Measurements from ENCODE around the gene IL36G.

The IL36G gene

DNA sequence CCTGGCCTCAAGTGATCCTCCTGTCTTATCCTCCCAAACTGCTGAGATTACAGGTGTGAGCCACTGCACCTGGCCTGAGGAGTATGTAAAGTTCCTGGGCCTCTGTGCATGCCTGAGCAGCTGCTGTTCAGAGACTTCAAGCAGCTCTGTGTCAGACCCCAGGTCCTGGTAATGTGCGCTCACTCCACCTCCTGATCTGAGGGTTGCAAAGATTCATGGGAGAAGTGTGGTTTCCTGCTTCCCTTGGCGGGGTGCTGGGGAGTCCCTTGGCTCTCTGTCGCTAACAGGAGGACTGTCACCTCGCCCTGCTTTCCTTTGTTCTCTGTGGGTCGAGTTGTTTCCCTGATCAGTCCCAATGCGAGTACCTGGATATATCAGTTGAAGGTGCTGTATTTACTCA is 18.8 kb downstream of the IL36G start:
- peak; percentile 48 for ATAC-seq
- H3K36me3 Mint-ChIP-seq = peaks cover 12% of the 10 kb centered on the region
- peaks cover 22% of the 10 kb centered on the region for H3K9me3 Mint-ChIP-seq
- peaks cover 8% of the 10 kb centered on the region for H3K4me1 Mint-ChIP-seq
- no peak overlapping the region for H3K27ac Mint-ChIP-seq
- H3K27me3 Mint-ChIP-seq = peaks cover 43% of the 10 kb centered on the region
- no peak overlapping the region for H3K4me3 Mint-ChIP-seq

DNA sequence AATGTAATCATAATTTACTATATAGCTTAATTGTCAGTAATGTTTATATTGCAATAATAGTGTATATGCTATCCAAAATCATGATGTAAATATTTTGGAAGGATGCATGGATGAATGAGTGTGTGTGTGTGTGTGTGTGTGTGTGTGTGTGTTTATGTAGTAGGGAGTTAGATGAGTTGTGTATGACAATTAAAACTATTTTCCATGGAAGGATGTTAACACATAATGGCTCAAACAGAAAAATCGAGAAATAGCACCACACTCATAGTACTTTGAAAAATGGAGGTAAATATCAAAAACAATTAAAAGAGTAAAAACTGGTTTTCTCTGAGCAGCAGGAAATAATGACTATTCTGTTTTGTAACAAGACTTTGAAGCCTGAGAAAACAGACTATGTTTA is 19.3 kb downstream of the IL36G start:
- no peak for ATAC-seq
- peaks cover 22% of the 10 kb centered on the region for H3K9me3 Mint-ChIP-seq

DNA sequence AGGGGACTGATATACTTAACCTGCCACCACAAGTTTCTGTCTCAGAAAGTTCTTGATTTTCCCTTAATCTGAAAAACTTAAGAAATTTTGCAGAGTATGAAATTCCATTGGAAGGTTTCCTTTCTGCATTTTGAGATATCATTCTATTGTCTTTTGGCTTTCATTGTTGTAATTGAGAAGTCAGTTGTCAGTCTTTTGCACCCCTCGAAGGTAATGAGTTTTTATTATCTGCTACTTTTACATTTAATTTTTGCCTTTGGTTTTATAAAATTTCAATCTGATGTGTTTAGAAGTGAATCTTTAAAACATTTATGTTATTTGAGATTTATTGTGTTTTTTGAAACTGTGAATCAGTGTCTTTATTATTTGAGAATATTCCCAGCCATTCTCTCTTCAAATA is 22.6 kb downstream of the IL36G start:
- Mint-ChIP-seq H3K4me1 (peaks cover 8% of the 10 kb centered on the region), H3K4me3 (no peak overlapping the region), H3K9me3 (peaks cover 15% of the 10 kb centered on the region), H3K36me3 (peaks cover 6% of the 10 kb centered on the region), H3K27ac (no peak overlapping the region), H3K27me3 (peaks cover 52% of the 10 kb centered on the region)
- no peak for ATAC-seq

More for the DNA sequence above, 19.3 kb downstream of the IL36G start:
- no peak overlapping the region for H3K4me3 Mint-ChIP-seq
- H3K27ac Mint-ChIP-seq = no peak overlapping the region
- H3K36me3 Mint-ChIP-seq = peaks cover 8% of the 10 kb centered on the region
- peaks cover 8% of the 10 kb centered on the region for H3K4me1 Mint-ChIP-seq
- H3K27me3 Mint-ChIP-seq = peaks cover 47% of the 10 kb centered on the region

DNA sequence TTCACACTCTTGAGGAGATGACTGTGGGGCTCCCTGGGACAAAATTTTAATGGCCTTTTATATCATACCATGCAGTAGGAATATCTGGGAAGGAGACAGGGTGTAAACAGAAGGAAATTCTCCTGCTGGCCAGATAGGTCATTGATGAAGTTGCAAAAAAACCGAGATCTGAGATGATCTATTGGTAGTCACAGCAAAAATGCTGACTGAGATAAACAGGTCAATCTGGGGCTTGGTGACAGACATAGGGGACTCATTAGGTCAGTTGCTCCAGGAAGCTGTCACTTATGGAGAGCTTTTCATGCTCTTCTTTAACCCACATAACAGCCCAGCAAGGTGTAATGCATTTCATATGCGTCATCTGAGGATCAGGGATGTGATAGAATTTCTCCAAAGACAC is 24.9 kb downstream of the IL36G start:
- H3K4me3 Mint-ChIP-seq = no peak overlapping the region
- ATAC-seq = no peak
- peaks cover 15% of the 10 kb centered on the region for H3K9me3 Mint-ChIP-seq
- H3K27ac Mint-ChIP-seq = no peak overlapping the region
- H3K4me1 Mint-ChIP-seq = no peaks in the 10 kb centered on the region
- peaks cover 56% of the 10 kb centered on the region for H3K27me3 Mint-ChIP-seq
- H3K36me3 Mint-ChIP-seq = peaks cover 6% of the 10 kb centered on the region

DNA sequence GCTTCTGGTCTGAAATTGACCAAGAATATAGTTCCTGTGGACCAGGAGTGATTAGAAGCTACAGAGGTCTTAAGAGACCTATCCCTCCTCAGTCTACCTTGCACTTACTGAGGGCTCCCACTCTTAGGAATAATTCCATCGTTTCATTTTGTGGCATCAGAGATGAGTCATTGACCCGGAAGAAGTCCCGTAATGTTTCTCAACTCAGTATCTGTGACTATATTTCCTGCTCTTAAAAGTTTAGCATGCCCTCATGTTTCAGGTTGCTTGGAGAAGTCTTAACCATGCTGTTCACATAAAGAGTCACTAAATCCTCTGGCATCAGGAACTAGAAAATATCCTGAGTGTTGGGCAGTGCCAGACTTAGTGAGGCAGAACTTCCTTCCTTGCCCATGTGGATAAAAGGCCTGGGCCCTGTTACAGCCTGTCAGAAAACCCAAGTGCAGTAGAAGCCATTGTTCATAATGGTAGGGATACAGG is 27.3 kb downstream of the IL36G start, which contains the start of gene IL36A:
IL36A (plus strand) TSS at position 430 of the 480 bp plus-strand sequence. CDS start 413 bp downstream, outside the sequence.
- Mint-ChIP-seq H3K36me3 (no peaks in the 10 kb centered on the region), H3K4me3 (no peak within 1 kb of the TSS), H3K4me1 (no peaks in the 10 kb centered on the region), H3K27me3 (peaks cover 48% of the 10 kb centered on the region), H3K27ac (no peak within 1 kb of the TSS), H3K9me3 (peaks cover 12% of the 10 kb centered on the region)
- ATAC-seq = no peak

DNA sequence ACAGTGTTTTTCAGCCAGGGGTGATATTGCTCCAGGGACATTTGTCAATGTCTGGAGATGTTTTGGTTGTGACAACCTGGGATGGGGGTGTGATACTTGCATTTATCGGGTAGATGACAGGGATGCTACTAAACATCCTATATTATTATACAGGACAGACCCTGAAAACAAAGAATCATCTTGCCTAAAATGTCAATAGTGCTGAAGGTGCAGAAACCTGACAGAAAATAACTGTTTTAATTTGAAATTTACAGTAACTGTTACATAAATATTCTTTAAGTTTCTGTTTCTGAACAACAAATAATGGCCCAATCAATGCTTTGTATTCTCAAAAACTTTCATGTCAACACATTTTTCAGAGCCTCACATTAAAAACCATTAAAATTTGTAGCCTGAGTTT is 29.4 kb downstream of the IL36G start:
- Mint-ChIP-seq H3K27ac (no peak overlapping the region), H3K4me3 (no peak overlapping the region), H3K4me1 (no peaks in the 10 kb centered on the region), H3K36me3 (no peaks in the 10 kb centered on the region), H3K9me3 (no peaks in the 10 kb centered on the region), H3K27me3 (peaks cover 49% of the 10 kb centered on the region)
- ATAC-seq = no peak

DNA sequence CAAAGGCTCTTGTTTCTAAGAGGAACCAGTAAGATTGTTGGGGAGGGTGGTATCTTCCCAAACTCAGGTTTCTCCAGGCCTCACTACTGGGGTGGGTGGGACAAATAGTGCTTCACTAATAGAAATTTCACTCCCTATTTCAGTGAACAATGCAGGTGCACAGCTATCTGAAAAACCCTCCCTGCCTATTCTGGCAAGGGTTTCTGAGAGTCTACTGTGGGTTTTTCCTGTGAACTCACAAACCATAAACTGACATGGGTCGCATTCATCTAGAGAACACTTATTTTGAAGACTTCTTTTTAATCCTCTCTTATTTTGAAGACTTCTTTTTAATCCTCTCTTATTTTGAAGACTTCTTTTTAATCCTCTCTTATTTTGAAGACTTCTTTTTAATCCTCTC is 31.8 kb downstream of the IL36G start:
- no peak overlapping the region for H3K4me3 Mint-ChIP-seq
- H3K27me3 Mint-ChIP-seq = peaks cover 60% of the 10 kb centered on the region
- H3K9me3 Mint-ChIP-seq = no peaks in the 10 kb centered on the region
- no peaks in the 10 kb centered on the region for H3K36me3 Mint-ChIP-seq
- no peak for ATAC-seq
- H3K27ac Mint-ChIP-seq = no peak overlapping the region
- no peaks in the 10 kb centered on the region for H3K4me1 Mint-ChIP-seq

DNA sequence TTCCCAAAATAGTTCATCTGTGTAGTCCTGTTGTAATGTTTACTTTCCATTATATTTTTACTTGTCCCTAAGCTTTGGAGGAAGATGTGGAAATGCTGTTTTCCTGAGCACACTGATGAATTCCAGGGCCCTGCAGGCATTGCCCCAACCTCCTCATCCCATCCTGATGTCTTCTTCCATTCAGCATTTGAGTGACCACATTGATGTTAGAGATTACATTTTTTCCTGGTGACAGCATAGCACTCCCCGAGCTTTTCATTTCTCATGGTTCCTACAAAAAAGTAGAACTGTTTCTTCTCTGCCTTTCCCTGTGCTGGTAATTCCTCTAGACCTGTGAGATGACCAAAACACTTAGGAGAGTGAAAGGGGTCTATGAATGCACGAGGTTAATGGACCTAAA is 32.3 kb downstream of the IL36G start:
- no peaks in the 10 kb centered on the region for H3K36me3 Mint-ChIP-seq
- H3K9me3 Mint-ChIP-seq = no peaks in the 10 kb centered on the region
- no peaks in the 10 kb centered on the region for H3K4me1 Mint-ChIP-seq
- H3K4me3 Mint-ChIP-seq = no peak overlapping the region
- no peak overlapping the region for H3K27ac Mint-ChIP-seq
- ATAC-seq = no peak
- peaks cover 60% of the 10 kb centered on the region for H3K27me3 Mint-ChIP-seq

DNA sequence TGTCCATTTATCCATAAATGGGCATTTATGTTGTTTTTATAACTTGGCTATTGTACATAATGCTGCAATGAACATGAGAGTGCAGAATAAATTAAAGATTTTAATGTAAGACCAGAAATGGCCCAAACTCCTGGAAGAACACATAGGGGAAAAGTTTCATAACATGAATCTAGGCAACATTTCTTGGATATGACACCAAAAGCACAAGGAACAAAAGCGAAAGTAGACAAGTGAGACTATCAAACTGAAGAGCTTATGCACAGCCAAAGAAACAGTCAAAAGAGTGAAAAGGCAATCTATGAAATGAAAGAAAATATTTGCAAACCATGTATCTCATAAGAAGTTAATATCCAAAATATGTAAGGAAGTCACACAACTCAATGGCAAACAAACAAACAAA is 33.3 kb downstream of the IL36G start:
- H3K4me1 Mint-ChIP-seq = no peaks in the 10 kb centered on the region
- no peak overlapping the region for H3K27ac Mint-ChIP-seq
- no peak overlapping the region for H3K4me3 Mint-ChIP-seq
- no peak for ATAC-seq
- no peaks in the 10 kb centered on the region for H3K36me3 Mint-ChIP-seq
- no peaks in the 10 kb centered on the region for H3K9me3 Mint-ChIP-seq
- peaks cover 52% of the 10 kb centered on the region for H3K27me3 Mint-ChIP-seq

DNA sequence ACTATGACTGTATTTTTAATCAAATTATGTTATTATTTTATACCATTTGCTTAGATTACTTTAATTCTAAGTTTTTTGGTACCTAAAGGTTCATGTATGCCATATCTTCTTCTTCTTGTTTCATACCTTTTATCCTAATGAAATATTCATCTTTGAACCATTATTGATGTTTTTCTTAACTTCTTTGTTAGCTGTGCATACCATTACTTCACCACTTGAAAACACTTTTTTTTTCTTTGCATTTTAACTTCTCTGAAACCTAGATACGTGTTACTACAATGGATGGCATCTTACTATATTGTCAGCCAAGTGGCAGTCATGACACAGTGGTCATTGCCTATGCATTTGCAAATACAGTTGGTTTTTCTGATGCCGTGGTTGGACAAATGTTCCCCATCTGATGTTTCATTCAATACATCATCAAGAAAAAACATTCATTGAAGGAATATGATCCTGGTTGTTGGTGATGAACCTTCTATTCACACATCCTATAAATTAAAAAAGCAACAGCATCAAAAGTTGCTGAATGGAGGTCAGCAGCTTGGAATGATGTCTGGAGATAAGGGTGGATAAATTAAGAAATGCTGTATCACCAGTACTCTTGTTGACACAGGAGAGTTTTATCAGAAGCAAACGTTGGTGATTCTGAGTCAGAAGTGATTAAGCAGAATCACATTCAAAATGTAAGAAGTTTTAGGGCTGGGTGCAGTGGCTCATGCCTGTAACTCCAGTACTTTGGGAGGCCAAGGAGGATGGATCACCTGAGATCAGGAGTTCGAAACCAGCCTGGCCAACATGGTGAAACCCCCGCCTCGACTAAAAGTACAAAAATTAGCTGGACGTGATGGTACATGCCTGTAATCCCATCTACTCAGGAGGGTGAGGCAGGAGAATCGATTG is 34.9 kb downstream of the IL36G start:
- no peak for ATAC-seq
- Mint-ChIP-seq H3K9me3 (peaks cover 2% of the 10 kb centered on the region), H3K4me1 (no peaks in the 10 kb centered on the region), H3K27ac (no peak overlapping the region), H3K4me3 (no peak overlapping the region), H3K36me3 (peaks cover 6% of the 10 kb centered on the region), H3K27me3 (peaks cover 63% of the 10 kb centered on the region)

DNA sequence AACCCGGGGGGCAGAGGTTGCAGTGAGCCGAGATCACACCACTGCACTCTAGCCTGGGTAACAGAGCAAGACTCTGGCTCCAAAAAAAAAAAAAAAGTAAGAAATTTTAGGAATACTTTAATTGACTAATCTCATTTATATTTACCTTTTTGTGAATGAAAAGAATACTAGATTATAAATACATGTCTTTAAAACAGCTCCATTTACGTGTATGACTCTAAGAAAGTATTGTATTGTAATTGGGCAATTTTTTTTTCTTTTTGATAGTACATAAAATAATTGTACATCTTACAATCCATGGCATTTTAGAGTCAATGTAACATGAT is 35.5 kb downstream of the IL36G start:
- peaks cover 6% of the 10 kb centered on the region for H3K36me3 Mint-ChIP-seq
- no peak overlapping the region for H3K4me3 Mint-ChIP-seq
- H3K27me3 Mint-ChIP-seq = peaks cover 69% of the 10 kb centered on the region
- H3K27ac Mint-ChIP-seq = no peak overlapping the region
- no peak for ATAC-seq
- peaks cover 4% of the 10 kb centered on the region for H3K9me3 Mint-ChIP-seq
- no peaks in the 10 kb centered on the region for H3K4me1 Mint-ChIP-seq

DNA sequence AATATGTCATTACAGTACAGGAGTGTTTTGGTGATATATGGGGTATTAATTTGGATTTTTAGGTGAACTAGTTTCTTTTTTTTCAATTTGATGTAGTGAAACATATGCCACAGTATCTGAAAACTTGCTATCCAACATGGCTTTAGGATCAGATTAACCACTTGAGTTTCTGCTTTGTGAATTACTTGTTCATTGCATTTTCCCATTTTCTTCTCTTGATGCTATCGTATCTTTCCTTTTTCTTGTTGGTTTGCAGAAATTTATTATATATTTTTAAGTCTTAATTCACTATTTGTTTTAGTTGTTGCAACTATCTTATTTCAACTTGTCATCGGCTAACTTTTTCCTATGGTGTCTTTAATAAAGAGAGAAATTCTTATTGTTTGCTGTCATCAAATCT is 36.3 kb downstream of the IL36G start:
- H3K27ac Mint-ChIP-seq = no peak overlapping the region
- H3K27me3 Mint-ChIP-seq = peaks cover 77% of the 10 kb centered on the region
- H3K4me3 Mint-ChIP-seq = no peak overlapping the region
- H3K36me3 Mint-ChIP-seq = peaks cover 12% of the 10 kb centered on the region
- no peaks in the 10 kb centered on the region for H3K4me1 Mint-ChIP-seq
- peaks cover 11% of the 10 kb centered on the region for H3K9me3 Mint-ChIP-seq
- ATAC-seq = no peak

DNA sequence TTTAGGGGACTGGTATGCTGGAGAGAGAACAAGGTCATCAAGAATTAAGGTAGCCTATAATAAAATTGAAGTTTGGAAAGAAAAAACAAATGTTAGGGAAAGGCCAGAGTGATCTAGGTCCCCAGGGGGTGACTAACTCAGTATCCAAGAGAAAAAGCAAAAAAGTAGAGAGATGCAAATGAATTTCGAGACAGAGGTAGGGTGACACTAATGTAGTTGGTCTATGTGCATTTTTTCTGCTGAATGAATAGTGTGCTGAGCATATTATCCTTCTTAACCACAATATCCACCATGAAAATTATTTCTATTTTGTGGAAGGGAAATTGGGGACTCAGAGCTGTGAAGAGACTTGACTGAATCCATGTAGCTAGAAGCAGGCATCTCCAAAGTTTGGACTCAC is 37.2 kb downstream of the IL36G start:
- Mint-ChIP-seq H3K27me3 (peaks cover 83% of the 10 kb centered on the region), H3K36me3 (peaks cover 19% of the 10 kb centered on the region), H3K4me1 (no peaks in the 10 kb centered on the region), H3K4me3 (no peak overlapping the region), H3K27ac (no peak overlapping the region), H3K9me3 (peaks cover 17% of the 10 kb centered on the region)
- ATAC-seq = no peak

DNA sequence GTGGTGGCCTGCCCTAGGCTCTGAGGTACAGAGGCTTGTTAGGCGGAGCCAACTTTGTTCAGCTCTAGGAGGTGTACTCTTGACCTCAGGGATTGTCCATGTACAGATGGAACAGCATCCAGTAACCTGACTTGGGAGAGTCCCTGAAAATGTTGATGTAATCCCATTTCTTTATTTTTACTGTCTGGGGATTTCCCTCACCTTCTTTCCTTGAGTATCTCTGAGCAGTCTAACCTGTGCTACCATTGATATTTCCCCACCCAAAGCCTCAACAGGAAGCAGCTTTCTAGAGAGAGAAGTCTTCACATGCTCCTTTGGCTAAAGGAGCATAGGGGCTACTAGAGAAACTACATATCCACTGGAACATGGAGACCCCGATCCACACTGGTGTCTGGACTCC is 37.8 kb downstream of the IL36G start:
- Mint-ChIP-seq H3K9me3 (peaks cover 17% of the 10 kb centered on the region), H3K4me1 (no peaks in the 10 kb centered on the region), H3K27ac (no peak overlapping the region), H3K27me3 (peaks cover 78% of the 10 kb centered on the region), H3K4me3 (no peak overlapping the region), H3K36me3 (peaks cover 19% of the 10 kb centered on the region)
- no peak for ATAC-seq

DNA sequence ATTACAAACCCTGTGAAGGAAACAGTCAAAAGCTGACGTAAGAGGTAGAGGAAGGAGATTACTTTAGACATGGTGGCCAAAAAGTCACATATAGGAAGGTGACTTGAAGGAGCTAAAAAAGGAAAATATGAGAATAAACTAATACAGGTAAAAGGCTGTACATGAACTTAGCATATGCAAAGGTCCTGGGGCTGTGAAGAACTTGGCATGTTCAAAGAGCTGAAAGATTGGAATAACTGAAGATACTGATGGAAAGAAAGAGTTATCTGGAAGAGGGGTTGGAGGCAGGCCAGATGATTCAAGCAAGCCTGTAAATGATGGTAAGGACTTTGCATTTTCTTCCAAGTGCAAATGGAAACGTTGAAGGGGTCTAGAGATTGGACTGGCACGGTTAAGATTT is 40.7 kb downstream of the IL36G start:
- peaks cover 17% of the 10 kb centered on the region for H3K9me3 Mint-ChIP-seq
- H3K27ac Mint-ChIP-seq = no peak overlapping the region
- peaks cover 63% of the 10 kb centered on the region for H3K27me3 Mint-ChIP-seq
- no peaks in the 10 kb centered on the region for H3K4me1 Mint-ChIP-seq
- no peak overlapping the region for H3K4me3 Mint-ChIP-seq
- no peak for ATAC-seq
- H3K36me3 Mint-ChIP-seq = peaks cover 19% of the 10 kb centered on the region

DNA sequence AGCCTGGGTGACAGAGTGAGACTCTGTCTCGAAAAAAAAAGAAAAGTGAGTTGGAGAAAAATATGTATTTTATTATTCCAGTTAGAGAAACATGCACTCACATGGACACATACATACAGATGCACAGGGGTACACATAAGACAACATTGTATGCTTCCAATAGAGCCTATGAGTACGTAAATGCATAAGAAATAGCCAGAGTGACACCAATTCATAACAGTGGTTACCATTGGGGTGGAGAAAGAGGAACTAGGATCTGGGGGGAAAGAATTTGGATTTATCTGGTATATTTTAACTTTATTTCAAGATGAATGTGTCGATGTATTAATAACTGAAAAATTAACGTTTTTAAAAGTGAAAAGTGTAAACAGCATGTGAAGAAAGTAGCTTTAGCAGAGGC is 43.5 kb downstream of the IL36G start:
- H3K4me1 Mint-ChIP-seq = peaks cover 10% of the 10 kb centered on the region
- ATAC-seq = peak; percentile 55

More for the DNA sequence above, 43.5 kb downstream of the IL36G start:
- Mint-ChIP-seq H3K9me3 (peaks cover 17% of the 10 kb centered on the region), H3K36me3 (peaks cover 19% of the 10 kb centered on the region), H3K27me3 (peaks cover 64% of the 10 kb centered on the region), H3K27ac (no peak overlapping the region), H3K4me3 (no peak overlapping the region)

Data from stimulated activated memory B cell treated with anti-CD40 and anti-IgM and Interleukin-4, amounts not matched to agents 10 μg/mL and 1 μg/mL and 100 μg/mL, for 72 hours (primary cell).